ENCODE data around the gene SMIM35. TPM values are rescaled to one million over a fixed set of nuclear protein-coding genes. Genes with fewer than 3 reads are reported as not detected.

SMIM35 gene
- total RNA-seq, 1 donor from 2014 or later: not detected

GRCh38 chr11:117995472-117995871 is 91.3 kb downstream of the SMIM35 start:
- TF ChIP-seq, protein P1, sequence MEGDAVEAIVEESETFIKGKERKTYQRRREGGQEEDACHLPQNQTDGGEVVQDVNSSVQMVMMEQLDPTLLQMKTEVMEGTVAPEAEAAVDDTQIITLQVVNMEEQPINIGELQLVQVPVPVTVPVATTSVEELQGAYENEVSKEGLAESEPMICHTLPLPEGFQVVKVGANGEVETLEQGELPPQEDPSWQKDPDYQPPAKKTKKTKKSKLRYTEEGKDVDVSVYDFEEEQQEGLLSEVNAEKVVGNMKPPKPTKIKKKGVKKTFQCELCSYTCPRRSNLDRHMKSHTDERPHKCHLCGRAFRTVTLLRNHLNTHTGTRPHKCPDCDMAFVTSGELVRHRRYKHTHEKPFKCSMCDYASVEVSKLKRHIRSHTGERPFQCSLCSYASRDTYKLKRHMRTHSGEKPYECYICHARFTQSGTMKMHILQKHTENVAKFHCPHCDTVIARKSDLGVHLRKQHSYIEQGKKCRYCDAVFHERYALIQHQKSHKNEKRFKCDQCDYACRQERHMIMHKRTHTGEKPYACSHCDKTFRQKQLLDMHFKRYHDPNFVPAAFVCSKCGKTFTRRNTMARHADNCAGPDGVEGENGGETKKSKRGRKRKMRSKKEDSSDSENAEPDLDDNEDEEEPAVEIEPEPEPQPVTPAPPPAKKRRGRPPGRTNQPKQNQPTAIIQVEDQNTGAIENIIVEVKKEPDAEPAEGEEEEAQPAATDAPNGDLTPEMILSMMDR (IDR thresholded peaks at IDR 0.05; ENCODE audit: insufficient read depth, low read length, poor library complexity, severe bottlenecking): no peak
- DNase-seq (ENCODE audit: low read depth): no peak
- Histone ChIP-seq H3K36me3 (ENCODE audit: control insufficient read depth, insufficient read depth, low read length) (no peaks in the 10 kb centered on the region), H3K4me3 (ENCODE audit: low read depth, low read length) (no peak overlapping the region), H3K27me3 (ENCODE audit: control insufficient read depth, insufficient read depth, low read length) (no peaks in the 10 kb centered on the region)

DNA sequence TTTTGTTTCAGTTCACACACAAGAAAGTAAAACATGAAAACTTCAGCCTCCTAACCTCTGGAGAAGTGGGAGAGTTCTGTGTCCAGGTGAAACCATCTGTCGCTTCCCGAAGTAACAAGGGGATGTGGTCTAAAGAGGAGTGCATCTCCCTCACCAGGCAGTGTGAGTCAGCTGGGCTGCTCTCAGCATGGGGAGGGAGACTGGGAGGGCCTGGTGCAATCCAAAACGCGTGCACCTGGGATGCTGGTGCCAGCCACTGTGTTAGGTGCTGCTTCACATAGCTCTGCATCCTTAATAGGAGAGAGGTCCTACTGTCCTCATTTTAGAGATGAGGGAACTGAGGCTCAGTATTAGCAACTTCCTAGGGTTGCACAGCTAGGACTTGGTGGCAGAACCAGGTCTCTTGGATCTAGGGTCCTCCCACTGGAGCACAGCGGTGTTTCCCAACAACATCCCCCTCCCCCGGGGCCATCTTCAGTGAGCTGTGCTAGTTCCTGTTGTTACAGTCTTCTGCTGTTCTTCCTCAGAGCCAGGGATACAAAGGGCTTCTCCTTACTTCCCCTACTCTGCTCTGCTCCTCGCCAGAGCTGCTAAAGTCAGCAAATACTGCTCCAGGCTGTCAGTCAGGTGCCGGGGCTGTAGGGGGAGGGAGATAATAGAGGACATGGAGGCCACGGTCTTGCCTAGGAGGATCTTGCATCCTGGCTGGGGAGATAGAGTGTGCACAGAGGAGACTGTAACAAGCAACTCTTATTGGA is 92.6 kb downstream of the SMIM35 start:
- TF ChIP-seq, protein P1 (IDR thresholded peaks at IDR 0.05; ENCODE audit: insufficient read depth, low read length, poor library complexity, severe bottlenecking): no peak

GRCh38 chr11:117992620-117993019 is 94.1 kb downstream of the SMIM35 start:
- peaks cover 6% of the 10 kb centered on the region for H3K27me3 ChIP-seq (ENCODE audit: control insufficient read depth, insufficient read depth, low read length)
- TF ChIP-seq, protein P1 (IDR thresholded peaks at IDR 0.05; ENCODE audit: insufficient read depth, low read length, poor library complexity, severe bottlenecking): no peak
- H3K4me3 ChIP-seq (ENCODE audit: low read depth, low read length): no peak overlapping the region
- DNase-seq (ENCODE audit: low read depth): no peak
- H3K36me3 ChIP-seq (ENCODE audit: control insufficient read depth, insufficient read depth, low read length): no peaks in the 10 kb centered on the region

More for the DNA sequence above, 92.6 kb downstream of the SMIM35 start:
- Histone ChIP-seq H3K27me3 (ENCODE audit: control insufficient read depth, insufficient read depth, low read length) (no peaks in the 10 kb centered on the region), H3K4me3 (ENCODE audit: low read depth, low read length) (no peak overlapping the region), H3K36me3 (ENCODE audit: control insufficient read depth, insufficient read depth, low read length) (no peaks in the 10 kb centered on the region)
- DNase-seq (ENCODE audit: low read depth): no peak

DNA sequence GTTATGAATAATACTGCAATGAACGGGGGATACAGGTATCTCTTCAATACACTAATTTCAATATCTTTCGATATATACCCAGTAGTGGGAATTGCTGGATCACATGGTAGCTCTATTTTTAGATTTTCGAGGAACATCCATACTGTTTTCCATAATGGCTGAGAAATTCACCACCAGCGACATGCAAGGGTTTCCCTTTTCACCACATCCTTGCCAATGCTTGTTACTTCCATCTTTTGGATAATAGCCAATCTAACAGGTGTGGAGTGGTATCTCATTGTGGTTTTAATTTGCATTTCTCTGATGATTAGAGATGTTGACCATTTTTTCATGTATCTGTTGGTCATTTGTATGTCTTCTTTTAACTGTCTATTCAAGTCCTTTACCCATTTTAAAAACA is 94.6 kb downstream of the SMIM35 start:
- TF ChIP-seq, protein P1 (IDR thresholded peaks at IDR 0.05; ENCODE audit: insufficient read depth, low read length, poor library complexity, severe bottlenecking): no peak
- Histone ChIP-seq H3K36me3 (ENCODE audit: control insufficient read depth, insufficient read depth, low read length) (no peaks in the 10 kb centered on the region), H3K27me3 (ENCODE audit: control insufficient read depth, insufficient read depth, low read length) (peaks cover 10% of the 10 kb centered on the region), H3K4me3 (ENCODE audit: low read depth, low read length) (no peak overlapping the region)
- DNase-seq (ENCODE audit: low read depth): no peak

DNA sequence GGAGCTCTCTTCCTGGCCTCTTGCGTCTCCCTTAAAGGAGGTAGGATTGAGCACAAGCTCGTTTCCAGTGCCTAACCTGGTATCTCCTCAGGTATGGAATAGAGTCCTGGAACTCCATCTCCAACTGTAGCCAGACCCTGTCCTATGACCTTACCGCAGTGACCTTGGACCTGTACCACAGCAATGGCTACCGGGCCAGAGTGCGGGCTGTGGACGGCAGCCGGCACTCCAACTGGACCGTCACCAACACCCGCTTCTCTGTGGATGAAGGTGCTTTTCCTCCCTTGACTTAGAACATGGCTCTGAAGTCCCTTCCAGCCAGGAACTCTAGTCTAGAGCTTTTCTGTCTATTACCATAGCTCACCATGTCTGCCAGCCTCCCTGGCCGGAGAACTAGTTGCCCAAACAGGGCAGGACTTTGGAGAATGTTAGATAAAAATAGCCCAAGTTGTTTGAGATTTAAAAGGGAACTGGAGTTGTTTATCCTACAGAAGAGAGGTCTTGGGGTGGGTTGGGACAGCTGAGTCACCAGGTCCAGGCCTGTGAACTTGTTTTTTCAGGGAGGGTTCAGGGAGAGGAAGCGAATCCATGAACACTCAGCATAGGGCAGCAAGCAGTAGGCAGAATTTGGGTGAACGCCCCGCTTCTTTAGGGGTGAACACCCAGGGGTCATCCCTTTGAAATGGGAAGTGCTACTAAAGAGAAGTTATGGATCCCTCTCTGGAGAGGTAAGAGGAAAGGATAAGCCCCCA is 97.2 kb downstream of the SMIM35 start:
- no peak for DNase-seq (ENCODE audit: low read depth)
- H3K27me3 ChIP-seq (ENCODE audit: control insufficient read depth, insufficient read depth, low read length): peaks cover 19% of the 10 kb centered on the region
- no peak overlapping the region for H3K4me3 ChIP-seq (ENCODE audit: low read depth, low read length)
- no peaks in the 10 kb centered on the region for H3K36me3 ChIP-seq (ENCODE audit: control insufficient read depth, insufficient read depth, low read length)
- TF ChIP-seq, protein P1 (IDR thresholded peaks at IDR 0.05; ENCODE audit: insufficient read depth, low read length, poor library complexity, severe bottlenecking): no peak

Data from kidney epithelial cell (primary cell).